WTC11 (cell line): Measurements from ENCODE around the gene NOC3L. TPM values are rescaled to one million over a fixed set of nuclear protein-coding genes. Genes with fewer than 3 reads are reported as not detected.

Experiments
- ATAC-seq: fragments of 200-7000 bp; cut with Tn5 transposase; 2 replicates; pipeline ENCODE4 v1.10.0; 2021; ENCODE audit warnings: mild to moderate bottlenecking, moderate library complexity
- Bru-seq: library from RNA; stranded (reverse); fragments of 400-500 nt; gene quantifications from one replicate; lab custom pipeline; 2021; lab: Mats Ljungman, UMichigan
- CTCF ChIA-PET: fragments of 300-600 bp; sonication (Branson Sonifier 250); formaldehyde crosslinking; loops from one replicate; lab custom pipeline; 2021; ENCODE audit warnings: antibody characterized with exemption; lab: Charles Lee
- POLR2A ChIA-PET: fragments of 350-600 bp; sonication (Branson Sonifier 250); formaldehyde crosslinking; loops from one replicate; lab custom pipeline; 2021; ENCODE audit warnings: antibody characterized with exemption; lab: Charles Lee
- DNase-seq: peaks from one replicate; pipeline ENCODE4 v3.0.0; 2021; ENCODE audit warnings: low spot score
- H3K27ac Mint-ChIP-seq: 2 replicates; pipeline ENCODE4 v1.8.0; 2021; ENCODE audit warnings: mixed read lengths
- H3K27me3 Mint-ChIP-seq: 2 replicates; pipeline ENCODE4 v1.8.0; 2021; ENCODE audit warnings: low read depth, mild to moderate bottlenecking, moderate library complexity, mixed read lengths
- H3K36me3 Mint-ChIP-seq: 2 replicates; pipeline ENCODE4 v1.8.0; 2021; ENCODE audit warnings: mixed read lengths
- H3K4me1 Mint-ChIP-seq: 2 replicates; pipeline ENCODE4 v1.8.0; 2022; ENCODE audit warnings: mixed read lengths
- H3K4me3 Mint-ChIP-seq: 2 replicates; pipeline ENCODE4 v1.8.0; 2021; ENCODE audit warnings: mild to moderate bottlenecking, moderate library complexity, mixed read lengths
- H3K9me3 Mint-ChIP-seq: 2 replicates; pipeline ENCODE4 v1.8.0; 2021; ENCODE audit warnings: mixed read lengths
- ATF1 ChIP-seq: sonication (generic); formaldehyde crosslinking; IDR thresholded peaks from 2 replicates; pipeline ENCODE4 v1.8.1; 2023; ENCODE audit warnings: mild to moderate bottlenecking, moderate library complexity, missing genetic modification reagents
- ATF6 ChIP-seq: sonication (generic); formaldehyde crosslinking; IDR thresholded peaks from 2 replicates; pipeline ENCODE4 v1.8.1; 2023; ENCODE audit warnings: mild to moderate bottlenecking, missing genetic modification reagents
- CREM ChIP-seq: sonication (generic); formaldehyde crosslinking; IDR thresholded peaks from 2 replicates; pipeline ENCODE4 v1.8.1; 2022; ENCODE audit warnings: mild to moderate bottlenecking, missing genetic modification reagents, moderate library complexity
- ELF4 ChIP-seq: sonication (generic); formaldehyde crosslinking; IDR thresholded peaks from 2 replicates; pipeline ENCODE4 v1.8.1; 2022; ENCODE audit warnings: low read depth, mild to moderate bottlenecking, moderate library complexity, missing genetic modification reagents
- FOXP1 ChIP-seq: sonication (generic); formaldehyde crosslinking; IDR thresholded peaks from 2 replicates; pipeline ENCODE4 v1.8.0; 2022; ENCODE audit warnings: missing genetic modification reagents, mild to moderate bottlenecking, moderate library complexity, borderline replicate concordance
- HMGA2 ChIP-seq: fragments of 250-450 bp; sonication (Bioruptor Pico); IDR thresholded peaks from 2 replicates; pipeline ENCODE4 v1.4.0; 2021; ENCODE audit warnings: mild to moderate bottlenecking, moderate library complexity
- MYBL2 ChIP-seq: sonication (generic); formaldehyde crosslinking; IDR thresholded peaks from 2 replicates; pipeline ENCODE4 v1.8.1; 2023; ENCODE audit warnings: mild to moderate bottlenecking, moderate library complexity, missing genetic modification reagents
- NR2C2 ChIP-seq: sonication (generic); formaldehyde crosslinking; IDR thresholded peaks from 2 replicates; pipeline ENCODE4 v1.8.0; 2022; ENCODE audit warnings: mild to moderate bottlenecking, missing genetic modification reagents
- NR3C1 ChIP-seq: sonication (generic); formaldehyde crosslinking; conservative IDR thresholded peaks from 2 replicates; pipeline ENCODE4 v1.8.1; 2023; ENCODE audit warnings: low read depth, mild to moderate bottlenecking, missing genetic modification reagents
- RORB ChIP-seq: fragments of 250-450 bp; sonication (Bioruptor Pico); IDR thresholded peaks from 2 replicates; pipeline ENCODE4 v1.9.0; 2021; ENCODE audit warnings: mild to moderate bottlenecking
- SMAD3 ChIP-seq: sonication (generic); formaldehyde crosslinking; IDR thresholded peaks from 2 replicates; pipeline ENCODE4 v1.8.0; 2022; ENCODE audit warnings: missing genetic modification reagents, mild to moderate bottlenecking, borderline replicate concordance
- SP1 ChIP-seq: sonication (generic); formaldehyde crosslinking; conservative IDR thresholded peaks from 2 replicates; pipeline ENCODE4 v1.8.1; 2022; ENCODE audit warnings: missing genetic modification reagents
- TEAD1 ChIP-seq: sonication (generic); formaldehyde crosslinking; IDR thresholded peaks from 2 replicates; pipeline ENCODE4 v1.8.0; 2022; ENCODE audit warnings: mild to moderate bottlenecking, missing genetic modification reagents
- ZNF219 ChIP-seq: sonication (generic); formaldehyde crosslinking; IDR thresholded peaks from 2 replicates; pipeline ENCODE4 v1.8.0; 2023; ENCODE audit warnings: missing genetic modification reagents, mild to moderate bottlenecking, borderline replicate concordance
- ZNF263 ChIP-seq: sonication (generic); formaldehyde crosslinking; IDR thresholded peaks from 2 replicates; pipeline ENCODE4 v1.8.1; 2022; ENCODE audit warnings: low read depth, mild to moderate bottlenecking, moderate library complexity, missing genetic modification reagents
- ZNF396 ChIP-seq: fragments of 250-450 bp; sonication (Bioruptor Pico); IDR thresholded peaks from 2 replicates; pipeline ENCODE4 v1.8.0; 2021; ENCODE audit warnings: mild to moderate bottlenecking, moderate library complexity, borderline replicate concordance
- ZNF512 ChIP-seq: sonication (generic); formaldehyde crosslinking; IDR thresholded peaks from 2 replicates; pipeline ENCODE4 v1.8.1; 2022; ENCODE audit warnings: missing genetic modification reagents, borderline replicate concordance
- long read RNA-seq, 3 experiments: library from RNA in 1 of 3; library from capped mRNA in 1 of 3; library from polyadenylated mRNA in 1 of 3; unstranded in 2 of 3; stranded (forward) in 1 of 3; transcript quantifications; one replicate each; pipeline ENCODE4 v2.0.0, GENCODE V29; 2021
- total RNA-seq: library from RNA; stranded (reverse); gene quantifications from 3 replicates; pipeline ENCODE4 v1.2.3, GENCODE V29; 2021
- TF ChIP-seq, protein P1 (sequence below): sonication (generic); formaldehyde crosslinking; IDR thresholded peaks from 2 replicates; pipeline ENCODE4 v1.8.1; 2022; ENCODE audit warnings: low read depth, mild to moderate bottlenecking, moderate library complexity, missing genetic modification reagents, borderline replicate concordance
- TF ChIP-seq, protein P2 (sequence below): fragments of 200-600 bp; IDR thresholded peaks from 2 replicates; pipeline ENCODE4 v1.8.0; 2022; ENCODE audit warnings: antibody characterized with exemption
- TF ChIP-seq, protein P3 (sequence below): sonication (generic); formaldehyde crosslinking; IDR thresholded peaks from 2 replicates; pipeline ENCODE4 v1.8.1; 2023; ENCODE audit warnings: mild to moderate bottlenecking, missing genetic modification reagents
- TF ChIP-seq, protein P4 (sequence below): sonication (generic); formaldehyde crosslinking; IDR thresholded peaks from 2 replicates; pipeline ENCODE4 v1.8.0; 2022; ENCODE audit warnings: mild to moderate bottlenecking, missing genetic modification reagents
- TF ChIP-seq, protein P5 (sequence below): sonication (generic); formaldehyde crosslinking; IDR thresholded peaks from 2 replicates; pipeline ENCODE4 v1.8.0; 2023; ENCODE audit warnings: missing genetic modification reagents

NOC3L gene, protein sequence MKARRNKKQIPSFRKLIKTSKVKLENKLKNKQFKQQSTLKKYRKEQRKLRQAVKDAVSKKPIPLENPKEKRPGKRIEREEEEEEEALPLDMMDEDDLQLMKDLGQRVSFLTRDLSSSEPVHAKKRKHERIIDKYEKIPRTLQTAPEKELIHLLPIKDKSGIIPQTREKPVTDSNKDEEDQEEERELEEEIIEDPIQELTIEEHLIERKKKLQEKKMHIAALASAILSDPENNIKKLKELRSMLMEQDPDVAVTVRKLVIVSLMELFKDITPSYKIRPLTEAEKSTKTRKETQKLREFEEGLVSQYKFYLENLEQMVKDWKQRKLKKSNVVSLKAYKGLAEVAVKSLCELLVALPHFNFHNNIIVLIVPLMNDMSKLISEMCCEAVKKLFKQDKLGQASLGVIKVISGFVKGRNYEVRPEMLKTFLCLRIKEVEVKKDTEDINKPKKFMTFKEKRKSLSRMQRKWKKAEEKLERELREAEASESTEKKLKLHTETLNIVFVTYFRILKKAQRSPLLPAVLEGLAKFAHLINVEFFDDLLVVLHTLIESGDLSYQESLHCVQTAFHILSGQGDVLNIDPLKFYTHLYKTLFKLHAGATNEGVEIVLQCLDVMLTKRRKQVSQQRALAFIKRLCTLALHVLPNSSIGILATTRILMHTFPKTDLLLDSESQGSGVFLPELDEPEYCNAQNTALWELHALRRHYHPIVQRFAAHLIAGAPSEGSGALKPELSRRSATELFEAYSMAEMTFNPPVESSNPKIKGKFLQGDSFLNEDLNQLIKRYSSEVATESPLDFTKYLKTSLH
- total RNA-seq (25.5 to 28.3 TPM (median 26.1 TPM) in 3 replicates), Bru-seq, nascent RNA (percentile 88 among the genes with signal in this experiment)
- long read RNA-seq, experiment 1, transcript NOC3L-201 (21 exons, 3,455 nt): major isoform, 130 of 193 reads
- long read RNA-seq, experiment 1, partial matches to known transcripts: 18 of 193 reads
- long read RNA-seq, experiment 1, other reads (novel, unspliced or antisense): 45 of 193 reads
- long read RNA-seq, experiment 2, transcript NOC3L-201 (21 exons, 3,455 nt): major isoform, 11 of 36 reads
- long read RNA-seq, experiment 2, partial matches to known transcripts: 16 of 36 reads
- long read RNA-seq, experiment 2, other reads (novel, unspliced or antisense): 9 of 36 reads
- long read RNA-seq, experiment 3, transcript NOC3L-201 (21 exons, 3,455 nt): major isoform, 24 of 38 reads
- long read RNA-seq, experiment 3, partial matches to known transcripts: 11 of 38 reads
- long read RNA-seq, experiment 3, other reads (novel, unspliced or antisense): 3 of 38 reads

DNA sequence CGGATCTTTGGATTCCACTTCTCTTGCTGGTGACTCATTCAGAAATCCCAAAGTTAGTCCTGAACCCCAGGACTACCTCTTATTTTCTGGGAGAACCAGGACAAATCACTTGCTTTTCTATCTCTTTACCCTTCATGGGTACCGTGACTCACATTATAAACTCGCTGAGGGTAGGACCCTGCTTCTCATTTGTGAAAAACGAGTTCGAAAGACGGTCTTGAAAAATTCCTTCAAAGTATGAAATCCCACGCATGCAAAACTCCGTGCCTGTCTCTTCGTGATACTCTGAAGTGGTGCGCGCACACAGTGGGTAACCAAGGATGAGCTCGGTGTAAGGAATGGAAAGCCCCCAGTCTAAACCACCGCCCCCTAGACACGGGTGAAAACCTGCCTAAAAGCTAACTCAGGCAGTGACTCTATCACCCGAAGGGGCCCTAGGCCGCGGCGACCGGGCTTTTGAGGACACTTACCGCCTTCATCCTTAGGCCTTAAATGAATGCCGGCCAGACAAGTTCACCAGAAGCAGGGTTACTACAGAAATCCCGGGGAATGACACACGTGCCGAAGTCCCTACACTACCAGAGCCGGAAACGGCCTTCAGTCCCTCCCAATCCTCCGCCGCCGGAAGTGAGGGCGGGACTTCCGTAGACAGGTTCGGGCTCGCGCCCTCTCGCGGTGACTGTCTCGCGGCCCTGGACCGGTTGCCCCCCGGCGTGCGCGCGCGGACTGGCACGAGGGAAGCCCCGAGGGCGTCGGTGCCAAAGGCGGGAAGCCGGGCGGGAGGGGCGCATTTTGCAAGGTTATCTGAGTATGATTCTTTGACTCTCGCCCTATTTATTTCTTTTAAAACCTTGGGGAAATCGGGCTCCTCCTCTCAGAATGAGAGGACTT lies at the start of gene NOC3L:
Gene NOC3L (minus strand): TSS at position 580 of the 891 bp plus-strand sequence. CDS start 101 bp downstream, at position 479.
- ATAC-seq: peak; percentile 99
- Mint-ChIP-seq H3K36me3 (peaks cover 20% of the 10 kb centered on the region), H3K27ac (0 out of 2 replicates have a peak within 1 kb of the TSS, but pooled peaks have one; percentile 10), H3K4me1 (peaks cover 10% of the 10 kb centered on the region), H3K4me3 (peak within 1 kb of the TSS; percentile 94), H3K27me3 (peaks cover 38% of the 10 kb centered on the region), H3K9me3 (no peaks in the 10 kb centered on the region)
- POLR2A ChIA-PET: no interaction called here
- CTCF ChIA-PET: interaction anchor here (1.2 to 1.8 kb wide), 4 partner anchors 40 to 83 kb away, joined by 3 to 9 read pairs (median 4); partner anchors contain the start of gene TBC1D12
- DNase-seq: peak; percentile 96
- TF ChIP-seq NR2C2 (CRISPR knock-in tag) (peak; percentile 80; the same call in 1 of the 2 replicates), ELF4 (CRISPR knock-in tag) (peak; percentile 94), HMGA2 (CRISPR knock-in tag) (no peak), ZNF263 (CRISPR knock-in tag) (peak; percentile 80), ZNF512 (CRISPR knock-in tag) (peak; percentile 82; the same call in 1 of the 2 replicates), ATF6 (CRISPR knock-in tag) (no peak), ZNF219 (CRISPR knock-in tag) (peak; percentile 95), CREM (CRISPR knock-in tag) (peak; percentile 87; the same call in 1 of the 2 replicates), MYBL2 (CRISPR knock-in tag) (peak; percentile 98), SP1 (CRISPR knock-in tag) (peak; percentile 96), RORB (CRISPR knock-in tag) (no peak), TEAD1 (CRISPR knock-in tag) (peak; percentile 99), ZNF396 (CRISPR knock-in tag) (no peak), ATF1 (peak; percentile 83; the same call in 1 of the 2 replicates), SMAD3 (peak; percentile 99), FOXP1 (CRISPR knock-in tag) (peak; percentile 99), NR3C1 (CRISPR knock-in tag) (peak; percentile 90; the same call in 1 of the 2 replicates)
- TF ChIP-seq, protein P1, sequence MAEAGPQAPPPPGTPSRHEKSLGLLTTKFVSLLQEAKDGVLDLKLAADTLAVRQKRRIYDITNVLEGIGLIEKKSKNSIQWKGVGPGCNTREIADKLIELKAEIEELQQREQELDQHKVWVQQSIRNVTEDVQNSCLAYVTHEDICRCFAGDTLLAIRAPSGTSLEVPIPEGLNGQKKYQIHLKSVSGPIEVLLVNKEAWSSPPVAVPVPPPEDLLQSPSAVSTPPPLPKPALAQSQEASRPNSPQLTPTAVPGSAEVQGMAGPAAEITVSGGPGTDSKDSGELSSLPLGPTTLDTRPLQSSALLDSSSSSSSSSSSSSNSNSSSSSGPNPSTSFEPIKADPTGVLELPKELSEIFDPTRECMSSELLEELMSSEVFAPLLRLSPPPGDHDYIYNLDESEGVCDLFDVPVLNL (CRISPR knock-in tag): peak; percentile 90
- TF ChIP-seq, protein P2, sequence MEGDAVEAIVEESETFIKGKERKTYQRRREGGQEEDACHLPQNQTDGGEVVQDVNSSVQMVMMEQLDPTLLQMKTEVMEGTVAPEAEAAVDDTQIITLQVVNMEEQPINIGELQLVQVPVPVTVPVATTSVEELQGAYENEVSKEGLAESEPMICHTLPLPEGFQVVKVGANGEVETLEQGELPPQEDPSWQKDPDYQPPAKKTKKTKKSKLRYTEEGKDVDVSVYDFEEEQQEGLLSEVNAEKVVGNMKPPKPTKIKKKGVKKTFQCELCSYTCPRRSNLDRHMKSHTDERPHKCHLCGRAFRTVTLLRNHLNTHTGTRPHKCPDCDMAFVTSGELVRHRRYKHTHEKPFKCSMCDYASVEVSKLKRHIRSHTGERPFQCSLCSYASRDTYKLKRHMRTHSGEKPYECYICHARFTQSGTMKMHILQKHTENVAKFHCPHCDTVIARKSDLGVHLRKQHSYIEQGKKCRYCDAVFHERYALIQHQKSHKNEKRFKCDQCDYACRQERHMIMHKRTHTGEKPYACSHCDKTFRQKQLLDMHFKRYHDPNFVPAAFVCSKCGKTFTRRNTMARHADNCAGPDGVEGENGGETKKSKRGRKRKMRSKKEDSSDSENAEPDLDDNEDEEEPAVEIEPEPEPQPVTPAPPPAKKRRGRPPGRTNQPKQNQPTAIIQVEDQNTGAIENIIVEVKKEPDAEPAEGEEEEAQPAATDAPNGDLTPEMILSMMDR: no peak
- TF ChIP-seq, protein P3, sequence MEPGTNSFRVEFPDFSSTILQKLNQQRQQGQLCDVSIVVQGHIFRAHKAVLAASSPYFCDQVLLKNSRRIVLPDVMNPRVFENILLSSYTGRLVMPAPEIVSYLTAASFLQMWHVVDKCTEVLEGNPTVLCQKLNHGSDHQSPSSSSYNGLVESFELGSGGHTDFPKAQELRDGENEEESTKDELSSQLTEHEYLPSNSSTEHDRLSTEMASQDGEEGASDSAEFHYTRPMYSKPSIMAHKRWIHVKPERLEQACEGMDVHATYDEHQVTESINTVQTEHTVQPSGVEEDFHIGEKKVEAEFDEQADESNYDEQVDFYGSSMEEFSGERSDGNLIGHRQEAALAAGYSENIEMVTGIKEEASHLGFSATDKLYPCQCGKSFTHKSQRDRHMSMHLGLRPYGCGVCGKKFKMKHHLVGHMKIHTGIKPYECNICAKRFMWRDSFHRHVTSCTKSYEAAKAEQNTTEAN (CRISPR knock-in tag): peak; percentile 97
- TF ChIP-seq, protein P4, sequence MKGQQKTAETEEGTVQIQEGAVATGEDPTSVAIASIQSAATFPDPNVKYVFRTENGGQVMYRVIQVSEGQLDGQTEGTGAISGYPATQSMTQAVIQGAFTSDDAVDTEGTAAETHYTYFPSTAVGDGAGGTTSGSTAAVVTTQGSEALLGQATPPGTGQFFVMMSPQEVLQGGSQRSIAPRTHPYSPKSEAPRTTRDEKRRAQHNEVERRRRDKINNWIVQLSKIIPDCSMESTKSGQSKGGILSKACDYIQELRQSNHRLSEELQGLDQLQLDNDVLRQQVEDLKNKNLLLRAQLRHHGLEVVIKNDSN: peak; percentile 82
- TF ChIP-seq, protein P5, sequence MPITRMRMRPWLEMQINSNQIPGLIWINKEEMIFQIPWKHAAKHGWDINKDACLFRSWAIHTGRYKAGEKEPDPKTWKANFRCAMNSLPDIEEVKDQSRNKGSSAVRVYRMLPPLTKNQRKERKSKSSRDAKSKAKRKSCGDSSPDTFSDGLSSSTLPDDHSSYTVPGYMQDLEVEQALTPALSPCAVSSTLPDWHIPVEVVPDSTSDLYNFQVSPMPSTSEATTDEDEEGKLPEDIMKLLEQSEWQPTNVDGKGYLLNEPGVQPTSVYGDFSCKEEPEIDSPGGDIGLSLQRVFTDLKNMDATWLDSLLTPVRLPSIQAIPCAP (CRISPR knock-in tag): peak; percentile 98
